ENCODE measurements around the gene AURKAIP1. TPM values are rescaled to one million over a fixed set of nuclear protein-coding genes. Genes with fewer than 3 reads are reported as not detected.

AURKAIP1 gene
- polyA plus RNA-seq, 2 of the 4 experiments (the other 2 are of a cell fraction): 62.0 to 102 TPM

GRCh38 chr1:1407636-1408318 lies 32.8 kb upstream of the AURKAIP1 start:
- TF ChIP-seq KDM1A (IDR thresholded peaks at IDR 0.05; ENCODE audit: low read depth): no peak
- TF ChIP-seq, protein P1, sequence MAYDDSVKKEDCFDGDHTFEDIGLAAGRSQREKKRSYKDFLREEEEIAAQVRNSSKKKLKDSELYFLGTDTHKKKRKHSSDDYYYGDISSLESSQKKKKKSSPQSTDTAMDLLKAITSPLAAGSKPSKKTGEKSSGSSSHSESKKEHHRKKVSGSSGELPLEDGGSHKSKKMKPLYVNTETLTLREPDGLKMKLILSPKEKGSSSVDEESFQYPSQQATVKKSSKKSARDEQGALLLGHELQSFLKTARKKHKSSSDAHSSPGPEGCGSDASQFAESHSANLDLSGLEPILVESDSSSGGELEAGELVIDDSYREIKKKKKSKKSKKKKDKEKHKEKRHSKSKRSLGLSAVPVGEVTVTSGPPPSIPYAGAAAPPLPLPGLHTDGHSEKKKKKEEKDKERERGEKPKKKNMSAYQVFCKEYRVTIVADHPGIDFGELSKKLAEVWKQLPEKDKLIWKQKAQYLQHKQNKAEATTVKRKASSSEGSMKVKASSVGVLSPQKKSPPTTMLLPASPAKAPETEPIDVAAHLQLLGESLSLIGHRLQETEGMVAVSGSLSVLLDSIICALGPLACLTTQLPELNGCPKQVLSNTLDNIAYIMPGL (CRISPR knock-in tag; IDR thresholded peaks at IDR 0.05; ENCODE audit: borderline replicate concordance): no peak
- TF ChIP-seq NR3C1 (IDR thresholded peaks at IDR 0.05): no peak
- Histone ChIP-seq H3K4me1 (peaks cover 22% of the 10 kb centered on the region), H3K27ac (peak overlapping the region; percentile 88 to 100), H3K4me2 (peak overlapping the region; percentile 93), H3K4me3 (peak overlapping the region; percentile 69), H3K9me3 (no peaks in the 10 kb centered on the region)
- ChIA-PET POLR2A (interaction anchor here (0.6 to 2.3 kb wide), 6 partner anchors 9 to 416 kb away, joined by 3 to 12 read pairs (median 4); partner anchors contain the start of genes AURKAIP1 and CCNL2), CTCF (interaction anchor here (0.5 to 3.8 kb wide), 4 partner anchors 34 to 496 kb away, joined by 3 to 21 read pairs (median 7); no protein-coding TSS in a partner anchor)
- DNase-seq (ENCODE audit: low read depth in 1 of 2, low spot score in 1 of 2) (peak in 1 of 2 experiments; percentile 42), ATAC-seq (peak; percentile 54 to 66), FAIRE-seq (no peak)
- 14% methylated on average over 36 of the region's 41 CpGs for WGBS (ENCODE audit: missing lambda C conversion rate)

- TF ChIP-seq HOXB13 (CRISPR knock-in tag; IDR thresholded peaks at IDR 0.05; ENCODE audit: low read depth) (no peak), KDM1A (IDR thresholded peaks at IDR 0.05; ENCODE audit: low read depth) (no peak), KDM5A (IDR thresholded peaks at IDR 0.05) (peak; percentile 71), POLR2A (IDR thresholded peaks at IDR 0.05; ENCODE audit: low read length) (peak; percentile 76), BHLHE40 (IDR thresholded peaks at IDR 0.05; ENCODE audit: low read depth, low read length) (no peak), ZC3H11A (IDR thresholded peaks at IDR 0.05) (no peak), HOXB5 (CRISPR knock-in tag; IDR thresholded peaks at IDR 0.05) (no peak), TFCP2L1 (CRISPR knock-in tag; IDR thresholded peaks at IDR 0.05) (no peak), FOXS1 (CRISPR knock-in tag; IDR thresholded peaks at IDR 0.05) (no peak), ZFP36 (IDR thresholded peaks at IDR 0.05; ENCODE audit: borderline replicate concordance, partially characterized antibody) (no peak), RAD21 (conservative IDR thresholded peaks at IDR 0.05 in 1 of 2, IDR thresholded peaks at IDR 0.05 in 1 of 2) (no peak), SREBF2 (IDR thresholded peaks at IDR 0.05) (no peak), RFX5 (IDR thresholded peaks at IDR 0.05) (no peak), MAX (IDR thresholded peaks at IDR 0.05) (peak; percentile 94), GATA3 (IDR thresholded peaks at IDR 0.05; ENCODE audit: borderline replicate concordance) (0 out of 2 replicates have a peak, but pooled peaks have one; percentile 24), MYC (IDR thresholded peaks at IDR 0.05; ENCODE audit: borderline replicate concordance, low read length) (no peak), JUN (IDR thresholded peaks at IDR 0.05) (peak; percentile 87), PBX3 (IDR thresholded peaks at IDR 0.05) (peak; percentile 55; the same call in 1 of the 2 replicates), PHF8 (IDR thresholded peaks at IDR 0.05; ENCODE audit: borderline replicate concordance, low read depth) (peak; percentile 69; the same call in 1 of the 2 replicates), NFE2L2 (conservative IDR thresholded peaks at IDR 0.05; ENCODE audit: low read length) (no peak), MAZ (IDR thresholded peaks at IDR 0.05; ENCODE audit: borderline replicate concordance, low read depth, low read length) (no peak), HEYL (CRISPR knock-in tag; IDR thresholded peaks at IDR 0.05) (no peak), ELK1 (IDR thresholded peaks at IDR 0.05; ENCODE audit: low read depth, low read length) (no peak), RNF2 (IDR thresholded peaks at IDR 0.05; ENCODE audit: borderline replicate concordance, low read depth) (no peak)
- TF ChIP-seq, protein P2, sequence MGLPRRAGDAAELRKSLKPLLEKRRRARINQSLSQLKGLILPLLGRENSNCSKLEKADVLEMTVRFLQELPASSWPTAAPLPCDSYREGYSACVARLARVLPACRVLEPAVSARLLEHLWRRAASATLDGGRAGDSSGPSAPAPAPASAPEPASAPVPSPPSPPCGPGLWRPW (IDR thresholded peaks at IDR 0.05): no peak
- TF ChIP-seq, protein P3, sequence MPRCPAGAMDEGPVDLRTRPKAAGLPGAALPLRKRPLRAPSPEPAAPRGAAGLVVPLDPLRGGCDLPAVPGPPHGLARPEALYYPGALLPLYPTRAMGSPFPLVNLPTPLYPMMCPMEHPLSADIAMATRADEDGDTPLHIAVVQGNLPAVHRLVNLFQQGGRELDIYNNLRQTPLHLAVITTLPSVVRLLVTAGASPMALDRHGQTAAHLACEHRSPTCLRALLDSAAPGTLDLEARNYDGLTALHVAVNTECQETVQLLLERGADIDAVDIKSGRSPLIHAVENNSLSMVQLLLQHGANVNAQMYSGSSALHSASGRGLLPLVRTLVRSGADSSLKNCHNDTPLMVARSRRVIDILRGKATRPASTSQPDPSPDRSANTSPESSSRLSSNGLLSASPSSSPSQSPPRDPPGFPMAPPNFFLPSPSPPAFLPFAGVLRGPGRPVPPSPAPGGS (IDR thresholded peaks at IDR 0.05): peak; percentile 86; the same call in 2 of the 3 replicates
- Histone ChIP-seq H3K4me1 (peaks cover 26% of the 10 kb centered on the region), H3K4me3 (peak within 1 kb of the TSS; percentile 69), H3K4me2 (peak within 1 kb of the TSS; percentile 93), H3K9me3 (no peaks in the 10 kb centered on the region), H3K27ac (peak within 1 kb of the TSS; percentile 88 to 100)
- DNase-seq (ENCODE audit: low read depth in 1 of 2, low spot score in 1 of 2) (peak; percentile 86 to 87), FAIRE-seq (no peak), ATAC-seq (peak; percentile 97)
- ChIA-PET POLR2A (interaction anchor here (0.6 to 2.3 kb wide), 5 partner anchors 8 to 415 kb away, joined by 3 to 12 read pairs (median 4); partner anchors contain the start of genes AURKAIP1 and CCNL2), CTCF (interaction anchor here (1.9 to 3.8 kb wide), 2 partner anchors 34 to 98 kb away, joined by 11 to 21 read pairs; no protein-coding TSS in a partner anchor)
- WGBS (ENCODE audit: missing lambda C conversion rate): under 1% methylated on average over 21 of the region's 98 CpGs
These were observed 32.0 kb upstream of the AURKAIP1 start, which contains the start of gene MRPL20 for GRCh38 chr1:1406821-1407635. MRPL20 (minus strand) TSS chr1:1407293; CDS start chr1:1407217, 76 bp downstream.
